ENCODE measurements around the gene AGFG2. TPM values are rescaled to one million over a fixed set of nuclear protein-coding genes. Genes with fewer than 3 reads are reported as not detected.

AGFG2 gene
- total and polyA plus RNA-seq, 10 of the 15 experiments (the other 5 are each of a cell fraction or from before 2014, with no cell fraction given), result 0.90 to 71.5 (median 25.4) TPM

DNA sequence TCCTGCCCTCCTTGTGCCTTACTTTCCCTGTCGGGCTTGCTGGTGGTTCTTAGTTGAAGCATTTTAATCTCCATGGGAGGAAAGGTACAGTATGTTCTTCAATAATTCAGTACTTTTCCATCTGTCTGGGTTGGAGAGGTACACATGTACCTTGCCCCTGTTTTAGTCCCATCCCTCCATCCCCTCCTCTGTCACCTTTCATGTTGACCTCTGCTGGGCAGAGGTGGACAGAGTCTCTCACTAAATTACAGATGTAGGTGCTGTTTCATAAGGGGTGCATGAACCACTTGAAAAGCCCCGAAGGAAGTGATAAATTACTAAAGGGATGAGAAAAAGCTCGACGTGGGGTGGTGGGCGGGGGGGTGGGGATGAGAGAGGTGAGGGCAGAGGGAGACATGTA lies 5.4 kb downstream of the AGFG2 start:
- FAIRE-seq (no peak), ATAC-seq (no peak), DNase-seq (ENCODE audit: low read depth, low spot score) (no peak)
- Histone ChIP-seq H3K36me3 (ENCODE audit: control insufficient read depth in 2 of 2, insufficient read depth in 2 of 2, low read length in 1 of 2) (peaks cover 0 to 10% of the 10 kb centered on the region in 2 experiments; a peak in 3 of 4 replicates), H3K4me1 (ENCODE audit: control insufficient read depth, insufficient read depth, low read length) (peaks cover 65% of the 10 kb centered on the region), H3K79me2 (ENCODE audit: control insufficient read depth, insufficient read depth, low read length) (peaks cover 86% of the 10 kb centered on the region), H3K27ac (ENCODE audit: control insufficient read depth, insufficient read depth) (peak overlapping the region; percentile 99), H3K9me3 (replicated peaks; ENCODE audit: control insufficient read depth, insufficient read depth, low read length) (no peaks in the 10 kb centered on the region), H3K4me3 (peak overlapping the region; percentile 85), H2AFZ (ENCODE audit: control insufficient read depth, low read depth, low read length) (no peak overlapping the region), H4K20me1 (ENCODE audit: control insufficient read depth, insufficient read depth) (no peaks in the 10 kb centered on the region), H3K9ac (ENCODE audit: control insufficient read depth, insufficient read depth, low read length) (peak overlapping the region; percentile 52), H3K27me3 (replicated peaks in 1 of 2; ENCODE audit: control insufficient read depth in 2 of 2, insufficient read depth in 2 of 2, low read length in 1 of 2) (no peaks in the 10 kb centered on the region), H3K4me2 (ENCODE audit: control insufficient read depth, insufficient read depth) (peak overlapping the region; percentile 99)
- BruUV-seq (replicated peaks), result no TSS peak
- CTCF ChIA-PET, result interaction anchor here (0.6 to 7.9 kb wide), 7 partner anchors 9 to 172 kb away, joined by 3 to 101 read pairs (median 3); no protein-coding TSS in a partner anchor
- SMC1A ChIA-PET (ENCODE audit: uncharacterized antibody, unreplicated experiment), result interaction anchor here (0.8 to 10.6 kb wide), 7 partner anchors 8 to 148 kb away, joined by 3 to 127 read pairs (median 4); partner anchors contain the start of gene TSC22D4
- WGBS (ENCODE audit: insufficient coverage, insufficient replicate concordance, low lambda C conversion rate, missing lambda C conversion rate), result 5% methylated on average over 5 of the region's 5 CpGs
- in situ Hi-C loops (cut with MboI), result no loop called here
- intact Hi-C loops (cut with micrococcal nuclease; ENCODE audit: unreplicated experiment), result loop anchor here (10.0 kb wide), 1 partner anchor 180 kb away; no protein-coding TSS in a partner anchor
- POLR2A ChIA-PET, result interaction anchor here (0.6 to 7.1 kb wide), 8 partner anchors 10 to 317 kb away, joined by 3 to 47 read pairs (median 4); partner anchors contain the start of genes FBXO24, LRCH4 and TSC22D4
- RAD21 ChIA-PET (ENCODE audit: unreplicated experiment), result interaction anchor here (1.1 to 11.5 kb wide), 6 partner anchors 13 to 74 kb away, joined by 4 to 90 read pairs (median 12); partner anchors contain the start of genes FBXO24, LRCH4 and TSC22D4
- TF ChIP-seq ASH2L (IDR thresholded peaks at IDR 0.05; ENCODE audit: borderline replicate concordance, low read depth) (no peak), ETV6 (conservative IDR thresholded peaks at IDR 0.05 in 1 of 2, IDR thresholded peaks at IDR 0.05 in 1 of 2; ENCODE audit: borderline replicate concordance in 1 of 2, low read depth in 1 of 2) (no peak), BHLHE40 (IDR thresholded peaks at IDR 0.05; ENCODE audit: borderline replicate concordance in 1 of 2, low read depth in 2 of 2, low read length in 1 of 2) (no peak), KDM1A (IDR thresholded peaks at IDR 0.05; ENCODE audit: borderline replicate concordance) (no peak), RAD21 (IDR thresholded peaks at IDR 0.05; ENCODE audit: insufficient read depth, low read depth, low read length) (peak; percentile 12; the same call in 1 of the 2 replicates), TARDBP (IDR thresholded peaks at IDR 0.05; ENCODE audit: borderline replicate concordance) (no peak), TCF7 (IDR thresholded peaks at IDR 0.05; ENCODE audit: borderline replicate concordance) (peak; percentile 44; the same call in 1 of the 2 replicates), MXI1 (IDR thresholded peaks at IDR 0.05; ENCODE audit: low read depth, low read length) (no peak), NR2C1 (IDR thresholded peaks at IDR 0.05) (no peak), NR2F1 (conservative IDR thresholded peaks at IDR 0.05) (peak; percentile 83)
- TF ChIP-seq, protein P1, sequence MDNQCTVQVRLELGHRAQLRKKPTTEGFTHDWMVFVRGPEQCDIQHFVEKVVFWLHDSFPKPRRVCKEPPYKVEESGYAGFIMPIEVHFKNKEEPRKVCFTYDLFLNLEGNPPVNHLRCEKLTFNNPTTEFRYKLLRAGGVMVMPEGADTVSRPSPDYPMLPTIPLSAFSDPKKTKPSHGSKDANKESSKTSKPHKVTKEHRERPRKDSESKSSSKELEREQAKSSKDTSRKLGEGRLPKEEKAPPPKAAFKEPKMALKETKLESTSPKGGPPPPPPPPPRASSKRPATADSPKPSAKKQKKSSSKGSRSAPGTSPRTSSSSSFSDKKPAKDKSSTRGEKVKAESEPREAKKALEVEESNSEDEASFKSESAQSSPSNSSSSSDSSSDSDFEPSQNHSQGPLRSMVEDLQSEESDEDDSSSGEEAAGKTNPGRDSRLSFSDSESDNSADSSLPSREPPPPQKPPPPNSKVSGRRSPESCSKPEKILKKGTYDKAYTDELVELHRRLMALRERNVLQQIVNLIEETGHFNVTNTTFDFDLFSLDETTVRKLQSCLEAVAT (IDR thresholded peaks at IDR 0.05), result no peak
- TF ChIP-seq, protein P2, sequence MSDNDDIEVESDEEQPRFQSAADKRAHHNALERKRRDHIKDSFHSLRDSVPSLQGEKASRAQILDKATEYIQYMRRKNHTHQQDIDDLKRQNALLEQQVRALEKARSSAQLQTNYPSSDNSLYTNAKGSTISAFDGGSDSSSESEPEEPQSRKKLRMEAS (IDR thresholded peaks at IDR 0.05; ENCODE audit: low read depth, low read length), result no peak
- TF ChIP-seq, protein P3, sequence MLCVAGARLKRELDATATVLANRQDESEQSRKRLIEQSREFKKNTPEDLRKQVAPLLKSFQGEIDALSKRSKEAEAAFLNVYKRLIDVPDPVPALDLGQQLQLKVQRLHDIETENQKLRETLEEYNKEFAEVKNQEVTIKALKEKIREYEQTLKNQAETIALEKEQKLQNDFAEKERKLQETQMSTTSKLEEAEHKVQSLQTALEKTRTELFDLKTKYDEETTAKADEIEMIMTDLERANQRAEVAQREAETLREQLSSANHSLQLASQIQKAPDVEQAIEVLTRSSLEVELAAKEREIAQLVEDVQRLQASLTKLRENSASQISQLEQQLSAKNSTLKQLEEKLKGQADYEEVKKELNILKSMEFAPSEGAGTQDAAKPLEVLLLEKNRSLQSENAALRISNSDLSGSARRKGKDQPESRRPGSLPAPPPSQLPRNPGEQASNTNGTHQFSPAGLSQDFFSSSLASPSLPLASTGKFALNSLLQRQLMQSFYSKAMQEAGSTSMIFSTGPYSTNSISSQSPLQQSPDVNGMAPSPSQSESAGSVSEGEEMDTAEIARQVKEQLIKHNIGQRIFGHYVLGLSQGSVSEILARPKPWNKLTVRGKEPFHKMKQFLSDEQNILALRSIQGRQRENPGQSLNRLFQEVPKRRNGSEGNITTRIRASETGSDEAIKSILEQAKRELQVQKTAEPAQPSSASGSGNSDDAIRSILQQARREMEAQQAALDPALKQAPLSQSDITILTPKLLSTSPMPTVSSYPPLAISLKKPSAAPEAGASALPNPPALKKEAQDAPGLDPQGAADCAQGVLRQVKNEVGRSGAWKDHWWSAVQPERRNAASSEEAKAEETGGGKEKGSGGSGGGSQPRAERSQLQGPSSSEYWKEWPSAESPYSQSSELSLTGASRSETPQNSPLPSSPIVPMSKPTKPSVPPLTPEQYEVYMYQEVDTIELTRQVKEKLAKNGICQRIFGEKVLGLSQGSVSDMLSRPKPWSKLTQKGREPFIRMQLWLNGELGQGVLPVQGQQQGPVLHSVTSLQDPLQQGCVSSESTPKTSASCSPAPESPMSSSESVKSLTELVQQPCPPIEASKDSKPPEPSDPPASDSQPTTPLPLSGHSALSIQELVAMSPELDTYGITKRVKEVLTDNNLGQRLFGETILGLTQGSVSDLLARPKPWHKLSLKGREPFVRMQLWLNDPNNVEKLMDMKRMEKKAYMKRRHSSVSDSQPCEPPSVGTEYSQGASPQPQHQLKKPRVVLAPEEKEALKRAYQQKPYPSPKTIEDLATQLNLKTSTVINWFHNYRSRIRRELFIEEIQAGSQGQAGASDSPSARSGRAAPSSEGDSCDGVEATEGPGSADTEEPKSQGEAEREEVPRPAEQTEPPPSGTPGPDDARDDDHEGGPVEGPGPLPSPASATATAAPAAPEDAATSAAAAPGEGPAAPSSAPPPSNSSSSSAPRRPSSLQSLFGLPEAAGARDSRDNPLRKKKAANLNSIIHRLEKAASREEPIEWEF (IDR thresholded peaks at IDR 0.05; ENCODE audit: insufficient replicate concordance, low read depth, low read length), result no peak
- TF ChIP-seq, protein P4, sequence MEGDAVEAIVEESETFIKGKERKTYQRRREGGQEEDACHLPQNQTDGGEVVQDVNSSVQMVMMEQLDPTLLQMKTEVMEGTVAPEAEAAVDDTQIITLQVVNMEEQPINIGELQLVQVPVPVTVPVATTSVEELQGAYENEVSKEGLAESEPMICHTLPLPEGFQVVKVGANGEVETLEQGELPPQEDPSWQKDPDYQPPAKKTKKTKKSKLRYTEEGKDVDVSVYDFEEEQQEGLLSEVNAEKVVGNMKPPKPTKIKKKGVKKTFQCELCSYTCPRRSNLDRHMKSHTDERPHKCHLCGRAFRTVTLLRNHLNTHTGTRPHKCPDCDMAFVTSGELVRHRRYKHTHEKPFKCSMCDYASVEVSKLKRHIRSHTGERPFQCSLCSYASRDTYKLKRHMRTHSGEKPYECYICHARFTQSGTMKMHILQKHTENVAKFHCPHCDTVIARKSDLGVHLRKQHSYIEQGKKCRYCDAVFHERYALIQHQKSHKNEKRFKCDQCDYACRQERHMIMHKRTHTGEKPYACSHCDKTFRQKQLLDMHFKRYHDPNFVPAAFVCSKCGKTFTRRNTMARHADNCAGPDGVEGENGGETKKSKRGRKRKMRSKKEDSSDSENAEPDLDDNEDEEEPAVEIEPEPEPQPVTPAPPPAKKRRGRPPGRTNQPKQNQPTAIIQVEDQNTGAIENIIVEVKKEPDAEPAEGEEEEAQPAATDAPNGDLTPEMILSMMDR (IDR thresholded peaks at IDR 0.05 in 2 of 3, conservative IDR thresholded peaks at IDR 0.05 in 1 of 3; ENCODE audit: control insufficient read depth in 2 of 3, extremely low read depth in 1 of 3, insufficient read depth in 1 of 3, low read depth in 3 of 3, low read length in 3 of 3), result no peak

All from GM12878 (cell line).